GM19438 (cell line): Measurements from ENCODE around the gene MICAL2.

Experiments used
- ATAC-seq: cut with Tn5 transposase; IDR thresholded peaks from one replicate; pipeline ENCODE4 v1.9.1; 2021; ENCODE audit warnings: low read depth; ENCODE audit not compliant: unreplicated experiment

The MICAL2 gene

GRCh38 chr11:12149672-12150225 is 39.4 kb downstream of the MICAL2 start:
- ATAC-seq: no peak

- ATAC-seq: no peak
Observed at GRCh38 chr11:12150831-12151382, 40.5 kb downstream of the MICAL2 start.

- no peak for ATAC-seq
Observed at GRCh38 chr11:12152321-12152720, 41.9 kb downstream of the MICAL2 start.

- ATAC-seq: no peak
Observed at GRCh38 chr11:12154871-12155668, 44.7 kb downstream of the MICAL2 start.

- ATAC-seq: no peak
Observed at GRCh38 chr11:12155696-12156095, 45.3 kb downstream of the MICAL2 start.

- no peak for ATAC-seq
Observed at GRCh38 chr11:12156301-12157140, 46.1 kb downstream of the MICAL2 start.

GRCh38 chr11:12157241-12157661 is 46.9 kb downstream of the MICAL2 start:
- ATAC-seq: no peak

GRCh38 chr11:12158909-12159308 is 48.5 kb downstream of the MICAL2 start:
- no peak for ATAC-seq

GRCh38 chr11:12159351-12160099 is 49.1 kb downstream of the MICAL2 start:
- ATAC-seq: no peak

GRCh38 chr11:12160231-12160630 is 49.8 kb downstream of the MICAL2 start:
- no peak for ATAC-seq

- ATAC-seq: no peak
Observed at GRCh38 chr11:12160680-12161079, 50.3 kb downstream of the MICAL2 start.

GRCh38 chr11:12161137-12161536 is 50.7 kb downstream of the MICAL2 start:
- ATAC-seq: no peak

- ATAC-seq: no peak
Observed at GRCh38 chr11:12161603-12162350, 51.4 kb downstream of the MICAL2 start.

GRCh38 chr11:12162652-12163051 is 52.3 kb downstream of the MICAL2 start:
- no peak for ATAC-seq

GRCh38 chr11:12163181-12163941 is 53.0 kb downstream of the MICAL2 start:
- no peak for ATAC-seq

- ATAC-seq: no peak
Observed at GRCh38 chr11:12164061-12165014, 53.9 kb downstream of the MICAL2 start.

- no peak for ATAC-seq
Observed at GRCh38 chr11:12165237-12165875, 55.0 kb downstream of the MICAL2 start.
